Body of pancreas (tissue), 4 donors: ENCODE results near the gene ANXA8L1. TPM values are rescaled to one million over a fixed set of nuclear protein-coding genes. Genes with fewer than 3 reads are reported as not detected.
"Not testable (repeated sequence)": the region's sequence is repeated elsewhere in the genome, so short reads cannot be mapped to it uniquely, and the experiment has no call there.

Source experiments
- ATAC-seq: fragments of 150-250 bp; one replicate; pipeline ENCODE4 v1.9.1; 2016
- DNase-seq, 4 donors: peaks; one replicate each; pipeline ENCODE4 v3.0.0-alpha.2; 2019
- H3K27ac ChIP-seq, 4 donors: fragments of 200-600 bp; sonication (generic); 1 replicate in 3 of 4; 2 replicates in 1 of 4; pipeline versions ENCODE4 v1.5.1 to v1.6.1; 2016 to 2019; ENCODE audit warnings: mild to moderate bottlenecking in 1 of 4, mixed read lengths in 1 of 4, moderate library complexity in 1 of 4
- H3K27me3 ChIP-seq, 2 donors: fragments of 200-600 bp; sonication (generic); one replicate each; pipeline ENCODE4 v1.6.0; 2016; ENCODE audit warnings: mild to moderate bottlenecking in 1 of 2
- H3K36me3 ChIP-seq, 2 donors: fragments of 200-600 bp; sonication (generic); replicated peaks in 1 of 2; 2 replicates each; pipeline ENCODE4 v1.5.1; 2016; ENCODE audit warnings: low read depth in 2 of 2; ENCODE audit not compliant: insufficient read depth in 1 of 2
- H3K4me1 ChIP-seq: fragments of 200-600 bp; sonication (generic); one replicate; pipeline ENCODE4 v1.6.0; 2016
- H3K4me3 ChIP-seq, 2 donors: fragments of 200-600 bp; sonication (generic); 1 replicate in 1 of 2; 2 replicates in 1 of 2; pipeline ENCODE4 v1.5.1; 2016 to 2019
- H3K9me3 ChIP-seq, 3 donors: fragments of 200-600 bp; sonication (generic); 1 replicate in 2 of 3; 2 replicates in 1 of 3; pipeline ENCODE4 v1.5.1; 2016
- WGBS, 2 donors: methylation state at CpG; one replicate each; pipeline ENCODE4 v1.1.5; 2017; 5-methylcytosine and 5-hydroxymethylcytosine counted together
- intact Hi-C: fragments of 100-400 bp; cut with DNase I; formaldehyde crosslinking; loops from one replicate; pipeline ENCODE4 v1.15.1; 2023
- total RNA-seq, 2 donors: library from RNA; depleted of rRNA; stranded (reverse); fragments of >200 nt; gene quantifications; one replicate each; pipeline ENCODE4 v1.1.0, GENCODE V29; 2016
- TF ChIP-seq, protein P1 (sequence below), 7 experiments: fragments of 450-650 bp in 4 of 7; fragments of 200-600 bp in 3 of 7; sonication (generic) in 3 of 7; IDR thresholded peaks; one replicate each; pipeline ENCODE4 v1.5.1; 2016 to 2019; ENCODE audit warnings: antibody characterized with exemption in 7 of 7

The ANXA8L1 gene
- total RNA-seq, 2 donors from 2014 or later, result not detected

- DNase-seq, H3K27me3 ChIP-seq, H3K27ac ChIP-seq, H3K9me3 ChIP-seq, intact Hi-C loops, ATAC-seq, H3K36me3 ChIP-seq, H3K4me3 ChIP-seq, H3K4me1 ChIP-seq: not testable (repeated sequence)
- 60% methylated on average over 3 of the region's 5 CpGs; no CpG with 5 or more reads in 1 of the 2 donors for WGBS, 2 donors
Observed at GRCh38 chr10:46379233-46379848, 3.8 kb downstream of the ANXA8L1 start.

- H3K27ac ChIP-seq, H3K4me3 ChIP-seq, intact Hi-C loops, H3K9me3 ChIP-seq, ATAC-seq, H3K27me3 ChIP-seq, H3K36me3 ChIP-seq, DNase-seq, H3K4me1 ChIP-seq: not testable (repeated sequence)
- WGBS, 2 donors, result no CpG with 5 or more reads among the region's 7 CpGs
Observed at GRCh38 chr10:46385858-46386257, 10.3 kb downstream of the ANXA8L1 start.

DNA sequence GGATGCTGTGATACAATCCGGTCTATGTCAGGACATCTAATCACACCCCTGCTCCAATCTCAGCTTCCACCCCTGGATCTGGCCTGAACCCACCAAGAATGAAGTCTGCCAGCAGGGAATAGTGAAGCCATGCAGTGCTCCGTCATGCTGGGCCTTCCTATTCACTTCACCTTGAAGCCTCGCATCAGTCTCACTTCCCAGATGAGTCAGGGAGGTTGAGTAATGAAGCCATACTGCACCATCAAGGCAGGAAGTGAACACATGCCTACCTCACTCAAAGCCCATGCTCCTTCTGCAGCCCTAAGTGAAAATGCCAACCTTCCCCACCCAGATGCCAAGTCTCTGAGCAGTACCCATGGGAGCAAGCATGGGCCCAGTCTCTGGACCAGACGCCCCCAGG, 11.1 kb downstream of the ANXA8L1 start:
- ATAC-seq, intact Hi-C loops, H3K27me3 ChIP-seq, H3K4me1 ChIP-seq, H3K36me3 ChIP-seq, DNase-seq, H3K4me3 ChIP-seq, H3K27ac ChIP-seq, H3K9me3 ChIP-seq: not testable (repeated sequence)
- WGBS, 2 donors, result no CpG with 5 or more reads among the region's 4 CpGs

DNA sequence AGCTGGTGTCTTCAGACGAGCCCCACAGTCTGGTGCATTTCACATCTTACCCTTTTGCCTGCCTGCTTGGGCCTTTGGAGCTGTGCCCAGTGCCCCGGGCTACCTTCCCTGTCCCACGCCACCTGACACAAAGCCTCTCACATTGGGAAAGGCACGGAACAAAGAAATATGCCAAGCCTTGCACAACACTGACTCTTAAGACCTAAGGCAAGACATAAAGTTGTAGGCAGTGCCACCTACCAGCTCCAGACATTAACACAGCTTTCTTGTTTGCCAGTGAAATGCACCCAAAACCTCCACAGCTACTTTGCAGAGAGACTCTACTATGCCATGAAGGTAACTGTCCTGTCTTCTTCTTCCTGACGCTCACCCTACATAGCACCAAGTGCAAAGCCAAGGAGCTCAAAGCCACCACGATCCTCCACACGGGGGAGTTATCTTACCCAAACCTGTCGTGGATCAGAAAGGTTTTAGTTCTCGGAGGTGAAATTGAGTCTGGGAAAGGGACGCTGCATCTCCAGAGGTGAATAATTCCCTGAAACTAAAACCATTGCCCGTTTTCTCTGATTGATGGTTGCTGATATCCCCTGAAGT, 11.8 kb downstream of the ANXA8L1 start:
- H3K27me3 ChIP-seq, intact Hi-C loops, H3K4me1 ChIP-seq, H3K9me3 ChIP-seq, H3K4me3 ChIP-seq, H3K27ac ChIP-seq, DNase-seq, H3K36me3 ChIP-seq: not testable (repeated sequence)
- peak; percentile 31 for ATAC-seq
- WGBS, 2 donors, result no CpG with 5 or more reads among the region's 11 CpGs

GRCh38 chr10:46391422-46391821, 15.8 kb downstream of the ANXA8L1 start:
- H3K27ac ChIP-seq, DNase-seq, H3K4me3 ChIP-seq, H3K4me1 ChIP-seq, H3K27me3 ChIP-seq, H3K36me3 ChIP-seq, intact Hi-C loops, ATAC-seq, H3K9me3 ChIP-seq: not testable (repeated sequence)
- no CpG with 5 or more reads among the region's 6 CpGs for WGBS, 2 donors

DNA sequence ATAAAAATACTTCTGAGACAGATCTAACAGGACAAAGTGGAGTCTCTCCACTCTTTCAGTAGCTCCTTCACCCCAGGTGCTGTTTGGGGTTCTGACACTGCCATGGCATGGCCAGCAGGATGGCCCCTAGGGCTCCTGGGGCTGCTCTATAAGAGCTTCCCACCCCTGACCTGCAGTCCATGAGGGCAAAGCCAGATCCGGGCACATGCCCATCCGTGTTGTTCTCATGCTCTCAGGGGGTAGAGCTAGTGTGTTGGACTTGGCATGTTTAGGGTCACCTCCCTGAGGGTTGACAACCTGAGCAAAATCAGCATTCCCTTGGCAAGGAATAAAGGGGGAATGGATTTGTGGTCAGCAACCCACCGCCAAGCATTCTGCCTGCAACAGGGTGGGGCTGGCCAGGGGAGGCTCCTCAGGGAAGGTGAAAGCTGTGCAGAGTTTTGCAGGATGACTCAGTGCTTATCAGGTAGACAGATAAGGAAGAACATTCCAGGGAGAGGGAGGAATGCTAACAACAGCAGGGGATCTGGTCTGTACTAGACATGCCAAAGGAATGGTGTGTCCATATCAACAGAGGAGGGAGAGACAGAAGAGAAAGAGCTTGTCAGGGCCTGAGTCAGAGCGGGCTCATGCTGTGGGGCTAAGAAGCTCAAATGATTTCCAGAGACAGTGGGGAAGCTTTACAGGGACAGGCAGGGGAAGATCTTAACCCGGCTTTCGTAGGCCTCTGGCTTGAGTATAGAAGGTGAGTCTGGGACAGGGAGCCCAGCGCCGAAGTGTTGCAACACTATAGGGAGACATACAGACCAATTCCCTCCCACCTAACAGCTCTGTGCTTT, 21.1 kb downstream of the ANXA8L1 start:
- H3K9me3 ChIP-seq, H3K4me3 ChIP-seq, H3K27ac ChIP-seq, H3K36me3 ChIP-seq, DNase-seq, H3K4me1 ChIP-seq, intact Hi-C loops, H3K27me3 ChIP-seq: not testable (repeated sequence)
- WGBS, 2 donors, result 78 to 86% methylated on average over 4 to 6 of the region's 8 CpGs
- peak; percentile 70 for ATAC-seq

GRCh38 chr10:46397767-46398166, 22.2 kb downstream of the ANXA8L1 start:
- no CpG with 5 or more reads among the region's 14 CpGs for WGBS, 2 donors
- DNase-seq, intact Hi-C loops, H3K4me3 ChIP-seq, H3K36me3 ChIP-seq, H3K27ac ChIP-seq, H3K4me1 ChIP-seq, H3K27me3 ChIP-seq, H3K9me3 ChIP-seq: not testable (repeated sequence)
- ATAC-seq, result peak; percentile 9
- TF ChIP-seq, protein P1, sequence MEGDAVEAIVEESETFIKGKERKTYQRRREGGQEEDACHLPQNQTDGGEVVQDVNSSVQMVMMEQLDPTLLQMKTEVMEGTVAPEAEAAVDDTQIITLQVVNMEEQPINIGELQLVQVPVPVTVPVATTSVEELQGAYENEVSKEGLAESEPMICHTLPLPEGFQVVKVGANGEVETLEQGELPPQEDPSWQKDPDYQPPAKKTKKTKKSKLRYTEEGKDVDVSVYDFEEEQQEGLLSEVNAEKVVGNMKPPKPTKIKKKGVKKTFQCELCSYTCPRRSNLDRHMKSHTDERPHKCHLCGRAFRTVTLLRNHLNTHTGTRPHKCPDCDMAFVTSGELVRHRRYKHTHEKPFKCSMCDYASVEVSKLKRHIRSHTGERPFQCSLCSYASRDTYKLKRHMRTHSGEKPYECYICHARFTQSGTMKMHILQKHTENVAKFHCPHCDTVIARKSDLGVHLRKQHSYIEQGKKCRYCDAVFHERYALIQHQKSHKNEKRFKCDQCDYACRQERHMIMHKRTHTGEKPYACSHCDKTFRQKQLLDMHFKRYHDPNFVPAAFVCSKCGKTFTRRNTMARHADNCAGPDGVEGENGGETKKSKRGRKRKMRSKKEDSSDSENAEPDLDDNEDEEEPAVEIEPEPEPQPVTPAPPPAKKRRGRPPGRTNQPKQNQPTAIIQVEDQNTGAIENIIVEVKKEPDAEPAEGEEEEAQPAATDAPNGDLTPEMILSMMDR (IDR thresholded peaks at IDR 0.05), result peak in 1 of 7 experiments; percentile 10

GRCh38 chr10:46398212-46398886, 22.8 kb downstream of the ANXA8L1 start:
- H3K9me3 ChIP-seq, H3K36me3 ChIP-seq, H3K4me1 ChIP-seq, H3K27ac ChIP-seq, H3K27me3 ChIP-seq, H3K4me3 ChIP-seq, intact Hi-C loops: not testable (repeated sequence)
- DNase-seq (peak in 3 of 4 donors; percentile 15 to 30 (median 20)), ATAC-seq (peak; percentile 80)
- WGBS, 2 donors, result 1 to 4% methylated on average over 6 of the region's 35 CpGs

GRCh38 chr10:46409556-46409955, 34.0 kb downstream of the ANXA8L1 start:
- H3K27me3 ChIP-seq, H3K4me1 ChIP-seq, DNase-seq, ATAC-seq, H3K36me3 ChIP-seq, H3K27ac ChIP-seq, intact Hi-C loops, H3K9me3 ChIP-seq, H3K4me3 ChIP-seq: not testable (repeated sequence)
- WGBS, 2 donors, result 96% methylated on average over 3 of the region's 3 CpGs

- H3K4me1 ChIP-seq, ATAC-seq, H3K36me3 ChIP-seq, H3K9me3 ChIP-seq, H3K4me3 ChIP-seq, intact Hi-C loops, DNase-seq, H3K27me3 ChIP-seq, H3K27ac ChIP-seq: not testable (repeated sequence)
Observed at GRCh38 chr10:46411123-46411522, 35.5 kb downstream of the ANXA8L1 start.
